Measurements from ENCODE around the gene RBM5. TPM values are rescaled to one million over a fixed set of nuclear protein-coding genes. Genes with fewer than 3 reads are reported as not detected.

Gene RBM5
- total RNA-seq, 1 donor from 2014 or later, result 247 TPM

DNA sequence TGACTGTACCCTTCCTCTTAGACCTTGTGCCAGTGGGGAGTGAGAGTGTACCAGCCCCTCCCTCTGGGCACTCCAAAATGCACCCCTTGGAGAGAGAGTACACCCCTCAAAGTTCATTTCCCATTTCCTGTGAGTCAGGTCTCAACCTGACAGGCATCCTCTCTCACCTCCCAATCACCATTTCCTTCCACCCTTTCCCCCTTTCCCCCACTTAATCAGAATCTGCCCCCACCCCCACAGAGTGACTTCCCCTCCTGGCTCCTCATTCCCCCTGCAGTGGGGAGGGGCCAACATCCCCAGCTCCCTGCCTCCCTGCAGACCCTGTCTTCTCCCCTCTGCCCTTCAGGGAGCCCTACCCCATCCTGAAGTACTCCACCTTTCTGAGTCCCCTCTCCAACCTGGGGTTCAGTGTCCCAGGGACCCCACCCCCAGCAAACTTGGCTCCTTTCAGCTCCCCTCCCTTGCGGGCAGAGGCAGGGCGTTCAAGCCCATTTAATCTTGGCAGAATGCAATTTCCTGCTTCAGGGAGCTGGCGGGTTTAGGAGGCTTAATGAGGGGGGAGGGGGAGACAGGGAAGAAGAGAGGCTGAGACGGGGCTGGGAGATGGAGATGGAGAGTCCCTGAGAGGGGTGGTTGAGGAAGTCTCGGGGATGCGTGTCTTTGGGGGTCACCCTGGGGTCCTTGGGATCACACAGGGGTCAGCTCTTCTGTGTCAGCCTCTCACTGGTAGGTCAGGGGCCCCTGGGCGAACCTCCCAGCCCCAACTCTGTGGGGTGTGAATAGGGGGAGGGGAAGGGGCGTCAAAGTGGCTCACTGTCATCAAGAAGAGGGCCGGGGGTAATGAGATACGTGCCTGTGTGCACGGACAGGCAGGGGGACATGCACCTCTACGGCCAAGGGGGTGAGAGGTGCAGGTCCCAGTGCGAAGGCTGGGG is 49.8 kb downstream of the RBM5 start:
- DNase-seq, result peak; percentile 22

DNA sequence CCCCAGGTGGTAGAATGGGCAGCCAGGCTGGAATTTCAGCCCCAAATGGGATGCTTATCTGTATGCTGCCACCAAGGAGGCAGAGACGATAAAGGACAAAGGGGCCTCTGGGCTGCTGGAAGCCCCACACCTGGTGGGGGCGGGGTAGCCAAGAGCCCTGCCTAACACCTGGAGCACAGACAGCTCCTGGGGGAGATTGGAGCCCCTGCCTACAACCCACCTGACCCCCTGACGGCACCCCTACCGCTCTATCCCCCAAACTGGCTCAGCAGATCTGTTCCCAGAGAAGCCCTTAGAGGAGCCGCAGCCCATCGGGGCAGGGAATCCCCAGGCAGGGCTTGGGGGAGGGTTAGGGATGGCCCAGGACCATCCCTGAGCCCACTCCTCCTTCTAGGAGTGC is 50.6 kb downstream of the RBM5 start:
- DNase-seq, result no peak

DNA sequence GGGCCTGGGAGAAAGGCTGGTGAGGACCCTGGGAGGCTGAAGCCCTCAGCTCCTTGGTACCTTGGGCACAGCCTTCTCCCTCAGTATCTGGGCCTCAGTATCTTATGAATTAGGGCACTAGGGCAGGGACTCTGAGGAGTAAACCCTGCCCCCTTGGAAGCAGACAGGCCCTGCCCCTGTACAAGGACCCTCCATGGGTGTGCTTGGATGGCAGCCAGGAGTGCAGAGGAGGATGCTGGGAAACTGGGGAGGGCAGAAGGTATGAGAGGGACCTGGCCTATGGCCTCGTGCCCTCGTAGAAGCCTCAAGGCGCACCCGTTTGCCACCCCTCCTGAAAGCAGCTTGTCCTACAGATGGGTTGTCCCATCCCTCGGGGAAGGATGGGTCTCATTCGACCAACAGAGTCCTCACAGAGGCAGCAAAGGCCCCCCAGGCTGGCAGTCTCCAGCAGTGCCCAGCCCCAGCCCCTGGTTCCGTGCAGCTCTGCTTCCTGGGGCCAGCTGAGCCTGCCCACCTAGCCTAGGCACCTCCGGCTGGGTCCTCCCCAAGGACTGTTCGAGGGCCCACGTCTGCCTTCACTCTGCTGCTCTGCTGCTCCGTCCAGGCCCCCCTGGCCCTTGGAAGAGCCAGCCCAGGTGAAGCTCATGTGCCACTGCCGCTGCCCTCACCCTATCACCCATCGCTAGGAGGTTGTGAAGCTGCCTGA is 51.2 kb downstream of the RBM5 start:
- DNase-seq, result no peak

DNA sequence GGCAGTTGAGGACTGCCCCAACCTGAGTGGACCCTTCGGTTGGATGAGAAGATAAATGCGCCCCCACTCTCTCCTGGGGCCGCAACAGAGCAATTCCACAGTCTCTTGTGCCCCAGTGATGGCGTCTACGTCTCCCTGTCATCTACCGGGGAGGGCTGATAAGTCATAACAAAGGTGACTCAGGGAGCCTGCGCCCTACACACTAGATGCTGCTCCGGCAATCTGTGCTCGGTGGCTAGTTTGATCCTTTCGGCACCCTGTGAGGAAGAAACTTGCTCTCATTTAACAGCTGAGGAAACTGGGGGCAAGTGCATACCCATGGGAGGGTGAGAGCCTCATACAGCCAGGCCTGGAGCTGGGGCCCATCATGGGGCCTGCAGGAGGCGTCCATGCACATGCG is 52.3 kb downstream of the RBM5 start:
- DNase-seq, result no peak

DNA sequence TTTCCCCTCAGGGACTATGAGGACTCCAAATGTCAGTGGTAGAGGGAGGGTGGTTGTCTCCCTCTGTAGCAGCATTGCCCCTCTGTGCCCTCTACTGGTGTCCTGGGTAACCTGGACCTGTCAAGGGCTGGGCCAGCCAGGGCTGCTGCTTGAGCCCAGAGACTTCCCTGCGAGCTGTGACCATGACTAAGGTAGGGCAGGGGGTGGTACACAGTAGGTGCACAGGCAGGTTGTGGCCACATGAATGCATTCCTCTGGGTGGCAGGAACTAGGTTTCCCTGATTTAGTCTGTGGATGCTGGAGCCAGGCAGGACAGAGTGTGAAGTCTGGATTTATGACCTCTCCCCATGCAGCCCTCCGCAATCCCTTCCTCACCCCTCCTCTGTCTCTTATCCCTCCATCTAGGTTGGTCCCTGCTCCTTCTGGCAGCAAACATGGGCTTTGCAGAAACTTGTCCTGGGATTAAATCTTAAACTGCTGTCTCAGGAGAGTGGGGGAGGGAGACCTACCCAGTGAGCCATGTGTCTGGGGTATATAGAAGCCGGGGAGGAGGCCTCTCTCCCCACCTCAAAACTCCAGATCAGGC is 57.7 kb downstream of the RBM5 start:
- peak; percentile 6 for DNase-seq

DNA sequence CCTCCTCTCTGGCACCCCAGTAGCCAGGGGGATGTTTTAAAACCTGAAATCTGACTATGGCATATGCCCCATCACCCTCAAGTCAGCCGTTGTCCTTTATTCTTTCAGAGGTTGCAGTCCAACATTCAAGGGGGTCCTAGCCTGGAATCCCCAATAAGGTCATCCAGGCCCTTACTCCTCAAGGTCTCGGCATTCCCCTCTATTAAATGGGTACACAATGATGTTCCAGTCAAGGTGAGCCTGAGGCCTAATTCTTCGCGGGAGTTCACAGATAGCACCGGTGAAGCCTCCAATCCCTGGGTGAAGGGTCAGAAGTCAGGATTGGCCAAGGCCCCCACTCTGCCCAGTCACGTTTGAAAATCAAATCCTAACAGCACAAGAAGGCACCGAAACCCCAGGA is 58.3 kb downstream of the RBM5 start:
- DNase-seq, result no peak

DNA sequence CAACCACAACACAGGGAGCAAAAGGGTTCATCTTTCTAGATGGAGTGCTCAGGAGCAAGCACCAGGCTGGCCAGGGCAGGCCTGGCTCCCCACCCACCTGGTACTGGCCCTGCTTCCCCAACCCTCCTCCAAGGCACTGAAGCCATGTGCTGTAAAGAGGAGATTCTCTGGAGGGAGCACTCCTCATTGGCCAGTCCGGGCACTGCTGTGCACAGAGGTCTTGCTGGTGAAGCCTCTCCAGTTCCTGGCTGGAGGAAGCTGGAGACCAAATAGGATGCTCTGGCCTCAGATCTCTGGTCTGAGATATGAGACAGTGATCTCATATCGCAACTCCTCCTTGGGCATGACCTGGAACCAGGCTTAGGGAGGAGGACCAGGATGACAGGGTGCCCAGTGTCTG is 58.7 kb downstream of the RBM5 start:
- DNase-seq, result no peak

DNA sequence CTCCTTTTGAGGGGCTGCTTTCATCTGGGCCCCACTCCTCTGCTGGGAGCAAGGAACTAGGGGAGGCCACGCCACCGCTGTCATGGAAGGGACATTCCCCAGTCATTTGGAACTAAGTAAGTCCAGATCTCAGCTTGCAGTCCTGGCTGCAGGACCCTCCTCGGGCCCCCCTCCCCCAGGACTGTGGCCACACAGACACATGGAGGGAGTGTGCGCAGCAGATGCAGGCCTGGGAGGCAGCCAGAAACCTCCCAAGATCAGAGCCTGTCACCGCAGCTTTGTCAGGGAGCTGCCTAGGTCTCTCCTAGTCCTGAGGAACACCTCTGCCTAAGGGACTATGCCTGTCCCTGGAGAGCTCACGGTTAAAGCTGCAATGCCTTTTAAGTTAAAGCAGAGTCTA is 59.1 kb downstream of the RBM5 start:
- DNase-seq, result peak; percentile 53

DNA sequence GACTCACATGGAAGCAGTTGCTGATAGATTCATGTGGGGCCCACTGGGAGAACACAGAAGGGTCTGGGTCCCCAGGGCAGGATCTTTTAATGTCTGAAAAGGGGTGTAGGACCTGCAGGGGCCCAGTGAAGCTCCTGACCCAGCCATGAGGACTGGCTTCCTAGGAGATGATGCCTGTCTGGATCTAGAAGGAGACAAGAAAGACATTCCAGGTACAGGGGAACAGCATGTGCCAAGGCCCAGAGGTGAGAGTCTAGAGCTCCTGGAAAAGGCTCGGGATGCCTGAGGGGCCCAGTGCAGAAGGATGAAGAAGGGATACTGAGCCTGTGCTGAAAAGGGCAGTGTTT is 61.7 kb downstream of the RBM5 start:
- DNase-seq, result no peak

DNA sequence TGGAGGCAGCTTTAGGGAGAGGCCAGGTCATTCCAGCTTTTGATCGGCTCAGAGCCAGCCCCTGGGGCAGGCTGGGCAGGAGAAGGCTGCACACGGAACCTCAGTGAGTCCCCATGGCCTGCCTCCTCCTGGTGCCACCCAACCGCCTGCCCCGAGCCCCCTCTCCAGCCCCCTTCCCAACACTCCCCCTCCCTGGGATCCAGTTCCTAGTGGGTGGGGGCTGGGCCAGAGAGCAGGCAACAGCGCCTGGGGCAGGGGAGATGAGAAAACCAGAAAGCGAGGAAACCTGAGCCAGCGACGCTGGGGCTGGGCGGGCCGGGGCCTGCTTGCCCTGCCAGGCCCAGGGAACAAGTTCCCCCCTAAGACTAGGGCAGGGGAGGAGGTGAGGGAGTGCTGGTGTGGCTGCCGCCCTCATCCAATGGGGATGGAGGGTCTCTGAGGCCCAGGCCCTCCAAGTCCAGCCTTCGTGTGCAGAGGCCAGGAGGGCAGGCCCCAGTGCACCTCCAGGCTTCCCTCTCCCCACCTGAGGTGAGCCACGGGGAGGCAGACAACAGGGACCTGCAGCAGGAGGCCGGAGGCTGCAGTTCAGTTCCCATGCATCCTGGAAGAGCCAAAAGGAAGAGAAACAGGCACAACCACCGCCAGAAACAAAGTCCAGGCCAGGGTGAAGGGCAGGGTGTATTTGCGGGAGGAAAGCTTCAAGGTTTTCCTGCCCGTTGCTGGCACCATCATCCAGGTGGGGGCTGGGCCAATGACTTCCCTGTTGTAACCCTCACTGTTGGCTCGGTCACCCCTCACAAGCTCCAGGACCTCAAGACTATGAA is 62.4 kb downstream of the RBM5 start:
- no peak for DNase-seq

DNA sequence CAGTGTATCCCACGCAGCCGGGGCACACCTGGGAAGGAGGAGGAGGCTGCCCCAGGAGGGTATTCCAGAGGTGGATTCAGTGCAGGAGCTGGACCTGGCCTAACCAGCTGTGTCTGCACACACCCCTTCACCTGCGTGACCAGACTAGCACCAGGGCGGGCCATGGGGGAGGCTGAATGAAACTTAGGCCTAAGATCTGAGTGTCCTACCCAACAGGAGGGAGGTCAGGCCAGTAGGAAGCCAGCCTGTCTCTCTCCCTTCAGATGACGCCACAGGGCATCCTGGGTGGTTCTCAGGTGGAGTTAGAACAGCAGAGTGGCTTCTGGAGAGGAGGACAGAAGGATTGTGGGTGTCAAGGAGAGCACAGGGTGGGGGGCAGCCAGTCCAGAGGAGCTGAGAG is 63.0 kb downstream of the RBM5 start:
- DNase-seq, result no peak

DNA sequence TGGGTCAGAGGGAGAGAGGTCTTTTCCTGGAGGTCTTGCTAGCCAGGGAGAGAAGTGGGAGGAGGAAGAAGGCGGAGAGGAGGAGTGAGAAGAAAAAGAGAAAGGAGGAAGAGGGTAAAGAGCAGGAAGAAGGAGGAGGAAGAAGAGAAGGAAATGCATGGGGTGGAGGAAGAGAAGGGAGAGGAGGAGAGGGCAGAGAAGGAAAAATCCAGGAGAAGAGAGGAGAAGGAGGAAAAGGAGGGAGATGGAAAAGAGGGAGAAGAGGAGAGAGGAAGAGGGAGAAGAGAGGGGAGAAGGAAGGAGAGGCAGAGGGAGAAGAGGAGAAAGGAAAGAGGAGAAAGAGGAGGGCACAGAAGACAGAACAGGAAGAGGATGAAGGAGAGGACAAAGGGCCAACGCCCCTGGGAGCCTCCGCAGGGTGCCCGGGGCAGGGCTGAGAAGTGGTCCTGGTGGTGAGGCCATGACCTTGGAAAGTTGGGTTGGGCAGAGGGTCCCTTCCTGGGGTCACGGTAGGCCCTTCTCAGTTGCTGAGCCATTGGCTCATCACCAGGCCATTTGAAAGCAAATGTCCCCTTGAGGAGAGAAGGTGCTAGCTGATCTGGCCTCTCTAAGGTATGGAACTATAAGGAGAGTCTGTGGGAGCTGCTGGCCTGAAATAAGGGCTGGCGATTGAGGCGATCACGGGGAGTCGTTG is 65.2 kb downstream of the RBM5 start:
- no peak for DNase-seq

DNA sequence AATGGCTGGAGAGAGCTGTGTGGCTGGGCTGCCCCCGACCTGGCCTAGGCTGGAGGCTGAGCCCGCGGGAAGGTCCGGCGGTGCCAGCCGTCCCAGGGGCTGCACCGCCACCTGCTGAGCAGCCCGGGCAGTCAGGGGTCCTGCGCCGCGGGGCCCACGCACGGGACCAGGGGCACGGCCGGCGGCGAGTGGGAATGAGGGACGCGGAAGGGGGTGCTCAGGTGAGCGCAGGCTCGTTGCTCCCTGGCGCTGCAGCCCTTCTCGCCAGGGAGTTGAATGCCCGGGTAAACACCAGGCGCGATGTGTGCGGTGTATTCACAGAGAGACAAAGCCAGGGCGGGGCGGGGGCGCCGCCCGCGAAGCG is 65.7 kb downstream of the RBM5 start:
- no peak for DNase-seq

DNA sequence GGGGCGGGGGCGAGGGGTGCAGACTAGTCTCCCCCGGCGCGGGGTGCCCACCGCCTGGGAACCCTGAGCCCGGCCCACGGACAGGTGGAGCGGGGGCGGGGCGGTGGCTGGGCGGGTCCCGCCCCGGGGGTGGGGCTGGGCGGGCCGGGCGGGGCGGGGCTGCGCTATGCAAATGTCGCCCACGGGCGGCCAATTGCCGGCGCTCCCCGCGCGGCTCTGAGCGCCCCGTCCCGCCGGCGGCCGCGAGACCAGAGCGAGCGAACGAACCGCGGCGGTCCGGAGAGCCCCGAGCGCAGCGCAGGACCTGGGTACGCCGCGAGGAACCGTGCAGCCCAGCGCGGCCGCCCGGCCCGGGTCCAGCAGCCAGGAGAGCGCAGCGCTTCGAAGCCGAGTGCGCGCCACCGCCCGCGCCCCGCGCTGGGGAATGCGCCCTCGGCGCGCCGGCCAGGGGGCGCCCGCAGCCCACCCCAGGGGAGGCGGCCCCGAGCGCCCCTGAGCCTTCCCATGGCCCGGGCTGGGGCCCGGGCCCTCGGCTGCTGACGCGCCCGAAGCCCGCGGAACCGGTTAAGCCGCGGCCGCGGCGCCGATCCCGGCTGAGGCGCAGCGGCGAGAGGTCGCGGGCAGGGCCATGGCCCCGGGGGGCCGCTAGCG is 66.2 kb downstream of the RBM5 start, which contains the start of gene SEMA3F:
TSS of gene SEMA3F (plus strand) at position 485 of the 651 bp plus-strand sequence. CDS start 4,299 bp downstream, outside the sequence.
- no peak for DNase-seq

DNA sequence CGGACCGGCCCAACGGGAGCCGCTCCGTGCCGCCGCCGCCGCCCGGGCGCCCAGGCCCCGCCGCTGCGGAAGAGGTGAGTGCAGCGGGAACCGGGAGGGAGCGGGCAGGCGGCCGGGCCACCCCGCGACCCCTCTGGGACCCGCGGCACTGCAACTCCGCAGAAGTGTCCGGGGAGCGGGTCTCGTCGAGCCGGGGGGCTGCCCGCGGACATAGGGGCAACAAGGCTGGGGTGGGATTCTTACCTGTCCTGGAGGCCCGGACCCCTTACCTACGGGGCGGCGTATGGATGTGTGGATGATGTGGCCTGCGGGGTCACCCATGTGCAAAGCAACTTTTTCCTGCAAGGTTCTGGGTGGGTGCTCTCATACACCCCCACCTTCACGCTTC is 66.8 kb downstream of the RBM5 start:
- no peak for DNase-seq

DNA sequence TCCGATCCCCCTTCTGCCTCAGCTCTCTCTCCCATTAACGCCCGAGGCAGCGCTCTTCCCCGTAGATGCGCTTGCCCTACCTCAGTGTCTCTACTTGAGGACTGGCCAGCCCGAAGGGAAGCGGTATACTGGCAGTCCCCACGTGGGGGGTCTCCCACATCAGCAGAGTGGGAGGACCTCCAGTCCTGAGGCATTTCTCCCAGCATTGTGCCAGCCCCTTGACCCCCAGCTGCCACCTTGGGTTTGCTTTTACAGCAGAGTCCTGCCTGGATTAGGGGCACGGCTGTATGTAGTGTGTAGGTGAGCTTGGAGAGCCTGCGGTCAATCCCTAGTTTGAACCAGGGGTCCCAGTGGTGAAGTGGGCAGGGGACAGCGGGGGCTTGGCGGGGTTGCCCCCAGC is 67.2 kb downstream of the RBM5 start:
- no peak for DNase-seq

DNA sequence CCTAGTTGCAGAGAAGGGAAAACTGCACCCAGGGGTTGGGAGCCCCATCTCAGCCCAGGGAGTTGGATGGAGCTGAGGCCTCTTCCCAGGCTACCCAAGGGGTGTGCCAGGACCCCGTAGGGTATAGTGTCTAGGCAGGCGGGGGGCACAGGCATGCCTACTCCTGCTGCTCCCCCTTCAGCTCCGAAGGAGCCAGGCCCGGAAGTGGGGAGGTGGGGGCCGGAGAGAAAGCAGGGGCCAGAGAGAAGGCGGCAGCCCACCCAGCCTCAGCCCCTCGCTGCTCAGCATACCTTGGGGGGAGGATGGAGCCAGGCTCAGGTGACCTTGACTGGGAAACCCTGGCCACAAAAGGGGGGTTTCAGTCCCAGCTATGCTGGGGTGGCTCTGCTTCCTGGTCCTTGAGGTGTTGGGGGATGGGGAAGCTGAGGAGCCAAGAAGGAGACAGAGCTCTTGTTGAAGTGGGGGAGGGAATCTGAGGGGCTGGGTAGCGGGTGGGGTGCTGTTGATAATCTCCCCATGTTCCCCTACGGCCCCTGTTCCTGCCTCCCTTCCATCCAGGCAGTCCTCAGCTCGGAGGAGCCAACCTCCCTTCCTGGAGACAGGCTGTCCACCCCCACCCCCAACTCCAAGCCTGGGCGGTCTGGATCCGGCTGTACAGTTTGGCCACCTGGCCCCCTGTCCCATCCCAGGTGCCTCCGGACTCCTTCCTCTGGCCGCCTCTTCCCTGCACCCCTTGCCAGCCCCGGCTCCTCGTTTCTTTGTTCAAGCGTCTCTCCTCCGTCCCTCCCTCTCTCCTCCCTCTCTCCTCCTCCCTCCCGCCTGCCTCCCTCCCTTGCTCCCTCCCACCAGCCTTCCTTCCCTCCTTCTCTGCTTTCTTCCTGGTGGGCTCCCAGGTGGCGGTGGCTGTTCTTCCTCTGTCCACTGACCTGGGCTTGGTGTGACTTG is 68.1 kb downstream of the RBM5 start:
- DNase-seq, result no peak

DNA sequence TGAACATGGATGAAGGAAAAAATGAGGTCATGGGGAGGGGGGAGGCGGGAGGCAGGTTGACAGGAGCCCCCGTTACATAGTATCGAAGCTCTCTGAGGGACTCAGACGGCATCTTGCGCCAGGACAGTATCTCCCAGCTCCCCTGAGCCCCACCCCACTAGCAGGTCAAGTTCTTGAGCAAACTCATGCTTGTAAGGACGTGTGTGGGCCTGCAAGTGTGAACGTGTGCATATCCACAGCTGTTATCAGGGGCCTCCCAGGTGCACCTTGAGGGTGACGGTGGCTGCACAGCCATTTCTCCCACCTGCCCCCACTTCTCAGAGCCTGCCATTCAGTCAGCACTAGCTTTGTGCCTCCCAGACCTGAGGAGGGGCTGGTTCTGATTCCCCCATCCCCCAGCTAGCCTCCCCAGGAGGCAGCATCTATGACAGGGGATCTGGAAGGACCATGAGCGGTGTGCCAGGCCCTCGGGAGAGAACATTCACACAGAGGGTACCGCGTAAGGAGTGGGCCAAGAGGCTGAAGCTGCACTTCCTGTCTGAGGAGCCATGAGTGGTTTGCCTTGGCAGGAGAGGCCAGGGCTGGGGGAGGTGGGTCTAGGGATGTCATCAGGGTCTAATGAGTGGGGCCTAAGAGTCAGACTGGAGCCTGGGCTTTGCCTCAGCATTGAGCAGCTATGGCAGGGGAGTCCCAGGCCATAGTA is 69.3 kb downstream of the RBM5 start:
- DNase-seq, result no peak

DNA sequence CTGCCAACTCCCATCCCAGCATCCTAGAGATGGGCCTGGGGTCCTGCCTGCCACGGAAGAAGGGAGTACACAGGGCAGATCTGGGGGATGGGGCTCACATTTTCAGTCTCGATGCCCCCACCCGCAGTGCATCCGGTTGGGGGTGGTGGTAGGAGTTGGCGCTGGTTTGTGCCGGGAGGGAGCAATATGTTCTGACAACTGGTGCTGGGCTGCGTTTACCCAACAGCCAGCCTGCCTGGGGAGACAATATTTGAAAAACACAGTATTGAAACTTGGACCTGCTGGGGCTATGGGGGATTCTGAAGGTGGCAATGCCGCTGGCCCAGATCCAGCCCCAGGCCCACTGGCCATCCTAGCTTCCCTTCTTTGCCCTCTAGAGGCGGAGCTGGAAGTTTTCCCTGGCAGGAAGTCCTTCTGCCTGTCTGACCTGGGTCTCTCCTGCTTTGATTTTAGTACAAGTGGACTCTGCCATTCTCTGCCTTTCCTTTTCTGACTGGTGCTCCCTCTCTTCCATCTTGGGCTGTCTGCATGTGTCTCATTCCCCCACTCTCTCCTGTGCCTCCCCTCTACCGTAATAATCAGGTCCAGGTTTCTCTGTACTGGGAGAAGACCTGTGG is 69.9 kb downstream of the RBM5 start:
- DNase-seq, result no peak

All from skin of body (tissue), 2 donors.